GM18499 (cell line): ENCODE measurements around the gene C9orf85.
"Not testable (repeated sequence)": the region's sequence is repeated elsewhere in the genome, so short reads cannot be mapped to it uniquely, and the experiment has no call there.

ENCODE experiments used
- ATAC-seq: cut with Tn5 transposase; IDR thresholded peaks from one replicate; pipeline ENCODE4 v1.9.1; 2021; ENCODE audit warnings: moderate number of reproducible peaks; ENCODE audit not compliant: insufficient read depth, unreplicated experiment

C9orf85 gene

DNA sequence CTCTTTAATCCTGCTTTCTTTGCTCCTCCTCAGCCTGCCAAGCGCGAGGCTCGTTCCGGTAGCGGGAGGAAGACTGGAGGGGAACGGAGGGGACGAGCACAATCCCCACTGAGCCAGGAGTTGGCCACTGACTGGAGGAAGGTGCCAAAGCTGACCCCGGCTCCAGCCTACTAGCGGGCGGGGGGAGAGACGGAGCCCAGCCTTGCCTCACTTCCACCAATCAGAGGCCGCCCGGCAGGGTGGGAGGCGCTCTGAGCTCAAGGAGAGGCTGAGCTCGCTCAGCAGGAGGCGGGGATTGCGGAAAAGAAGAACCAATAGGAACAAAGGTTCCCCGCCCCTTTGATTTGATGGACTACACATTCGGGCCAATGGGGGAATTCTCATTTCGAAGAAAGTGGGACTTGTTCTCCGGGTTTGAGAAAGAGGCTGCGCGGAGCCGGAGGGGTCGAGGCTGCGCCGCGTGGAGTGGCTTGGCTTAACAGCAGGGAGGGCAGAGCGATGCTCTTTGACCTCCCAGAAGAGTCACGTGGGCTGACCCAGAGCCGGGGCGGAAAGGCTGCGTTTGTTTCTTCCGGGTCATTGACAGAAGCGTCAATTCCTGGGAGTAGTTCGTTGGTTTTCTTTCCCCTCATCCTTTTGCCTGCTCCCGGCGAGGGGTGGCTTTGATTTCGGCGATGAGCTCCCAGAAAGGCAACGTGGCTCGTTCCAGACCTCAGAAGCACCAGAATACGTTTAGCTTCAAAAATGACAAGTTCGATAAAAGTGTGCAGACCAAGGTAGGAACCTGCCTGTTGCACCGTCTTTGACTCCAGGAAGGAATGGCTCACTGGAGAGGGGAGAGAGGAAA lies at the start of gene C9orf85, which contains the start of gene ABHD17B:
Gene C9orf85 (plus strand): TSS at position 579 of the 847 bp plus-strand sequence. CDS start 96 bp downstream, at position 675.
Gene ABHD17B (minus strand): TSS at position 133 of the 847 bp plus-strand sequence. CDS start 36,113 bp downstream, outside the sequence.
- ATAC-seq = peak; percentile 96

GRCh38 chr9:71863631-71864030 lies 47.8 kb upstream of the C9orf85 start:
- ATAC-seq = no peak

DNA sequence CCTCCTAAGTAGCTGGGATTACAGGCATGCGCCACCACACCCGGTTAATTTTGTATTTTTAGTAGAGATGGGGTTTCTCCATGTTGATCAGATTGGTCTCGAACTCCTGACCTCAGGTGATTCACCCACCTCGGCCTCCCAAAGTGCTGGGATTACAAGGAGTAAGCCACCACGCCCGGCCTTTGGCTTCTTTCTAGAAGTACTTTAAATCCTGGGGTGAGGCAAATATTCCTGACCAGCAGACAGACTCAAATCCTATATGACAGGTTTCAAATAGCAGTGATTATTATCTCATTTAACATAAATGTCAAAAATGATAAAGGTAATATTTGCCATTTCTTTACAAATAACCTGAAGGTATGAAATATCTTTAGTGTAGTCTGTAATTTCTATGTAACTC lies 36.1 kb upstream of the C9orf85 start:
- ATAC-seq = no peak

GRCh38 chr9:71876106-71876505 lies 35.3 kb upstream of the C9orf85 start:
- no peak for ATAC-seq

DNA sequence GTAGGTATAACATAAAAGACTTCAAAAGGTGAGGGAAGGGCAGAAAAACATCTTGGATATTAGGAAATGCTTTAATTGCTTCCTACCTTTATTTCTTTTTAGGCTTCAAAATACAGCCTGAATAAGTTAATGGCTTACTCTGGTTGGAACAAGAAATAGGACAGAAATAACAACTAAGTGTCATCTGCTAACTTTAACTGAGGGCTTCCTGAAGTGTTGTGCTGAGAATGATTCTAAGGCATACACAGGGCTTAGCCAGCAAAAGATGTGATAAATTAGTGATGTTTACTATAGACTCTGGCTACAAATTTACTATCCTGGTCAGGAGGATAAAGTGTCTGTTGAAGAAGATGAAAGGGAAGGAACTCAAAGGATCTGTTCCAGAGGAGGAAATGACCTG lies 34.6 kb upstream of the C9orf85 start:
- ATAC-seq = no peak

DNA sequence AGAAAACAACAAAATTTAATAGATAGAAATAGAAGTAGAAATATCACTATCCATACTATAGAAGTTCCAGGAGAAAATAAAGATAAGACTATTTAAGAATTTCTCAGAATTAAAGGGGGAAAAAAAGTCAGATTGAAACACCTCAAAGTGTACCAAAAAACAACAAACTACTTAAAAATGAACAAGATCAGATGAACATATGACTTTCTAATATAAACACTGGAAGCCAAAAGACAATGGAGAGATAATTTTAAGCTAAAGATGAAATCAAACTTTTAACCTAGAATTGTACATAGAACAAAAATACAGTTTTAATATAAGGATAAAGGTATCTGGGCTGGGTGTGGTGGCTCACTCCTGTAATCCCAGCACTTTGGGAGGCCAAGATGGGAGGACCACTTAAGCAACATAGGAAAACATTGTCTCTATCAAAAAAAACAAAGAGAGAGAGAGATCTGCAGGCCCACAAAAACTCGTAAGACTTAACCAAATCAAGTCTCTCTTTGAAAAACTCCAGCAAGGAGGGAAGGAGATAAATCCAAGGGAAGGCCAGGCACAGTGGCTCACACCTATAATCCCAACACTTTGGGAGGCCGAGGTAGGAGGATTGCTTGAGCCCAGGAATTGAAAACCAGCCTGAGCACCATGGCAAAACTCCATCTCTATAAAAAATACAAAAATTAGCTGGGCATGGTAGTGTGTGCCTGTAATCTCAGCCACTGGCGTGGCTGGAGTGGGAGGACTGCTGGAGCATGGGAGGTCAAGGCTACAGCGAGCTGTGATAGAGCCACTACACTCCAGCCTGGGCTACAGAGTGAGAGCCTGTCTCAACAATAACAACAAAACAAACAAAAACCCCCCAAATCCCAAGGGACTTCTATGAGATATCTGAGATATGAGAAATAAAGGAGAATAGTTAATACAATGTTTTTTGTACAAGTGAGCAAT lies 32.8 kb upstream of the C9orf85 start:
- no peak for ATAC-seq

DNA sequence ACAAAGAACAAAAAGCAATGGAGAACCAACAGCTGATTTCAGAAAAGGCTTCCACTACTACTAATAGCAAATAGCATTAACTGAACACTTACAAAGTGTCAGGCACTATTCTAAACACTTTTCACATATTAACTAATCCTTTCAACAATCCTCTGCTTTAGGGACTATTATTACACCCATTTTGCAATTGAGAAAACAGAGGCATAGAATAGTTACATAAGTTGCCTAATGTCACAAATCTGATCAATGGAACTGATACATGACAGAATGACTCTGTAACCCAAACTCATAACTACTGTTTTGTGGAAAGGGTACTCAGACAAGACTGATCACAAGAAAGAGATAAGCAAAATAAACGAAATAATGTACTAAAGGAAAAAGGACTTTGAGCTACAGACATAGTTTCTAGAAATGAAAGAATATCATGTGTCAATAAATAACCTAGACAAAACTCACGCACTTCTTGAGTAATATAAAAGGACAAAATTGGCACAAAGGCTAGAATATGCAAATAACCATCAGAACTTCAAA lies 31.7 kb upstream of the C9orf85 start:
- no peak for ATAC-seq

DNA sequence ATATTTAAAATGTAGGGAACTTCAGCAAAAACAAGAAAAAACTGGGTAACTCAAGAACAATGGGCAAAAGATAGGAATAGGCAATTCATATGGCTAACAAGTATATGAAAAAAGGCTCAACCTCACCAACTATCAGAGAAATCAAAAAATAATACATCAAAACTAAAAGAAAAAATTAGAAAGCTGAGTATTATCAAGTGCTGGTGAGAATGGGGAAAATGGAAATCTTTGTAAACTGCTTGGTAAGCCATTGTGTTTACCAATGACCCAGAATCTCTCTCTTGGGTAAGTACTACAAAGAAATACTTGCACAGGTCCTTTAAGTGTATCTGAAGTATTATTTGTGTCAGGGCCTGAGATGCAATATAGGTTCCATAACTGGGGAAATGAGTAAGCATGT lies 27.4 kb upstream of the C9orf85 start:
- ATAC-seq = no peak

- no peak for ATAC-seq
These were observed 26.0 kb upstream of the C9orf85 start for GRCh38 chr9:71885467-71885866.

DNA sequence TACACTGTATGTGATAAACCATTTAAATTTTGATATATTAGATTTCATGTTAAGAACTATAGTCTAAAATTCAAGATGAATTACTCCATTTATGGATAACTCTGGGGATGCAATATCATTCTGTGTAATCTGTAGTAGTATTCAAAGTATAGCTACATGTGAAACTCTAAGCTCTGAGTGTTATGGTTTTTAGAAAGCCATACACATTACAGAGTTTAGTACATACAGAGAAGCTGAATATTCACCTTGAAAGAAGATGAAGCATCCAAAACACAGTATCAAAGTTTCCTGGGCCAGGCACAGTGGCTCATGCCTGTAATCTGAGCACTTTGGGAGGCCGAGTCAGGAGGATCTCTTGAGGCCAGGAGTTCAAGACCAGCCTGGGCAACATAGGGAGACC lies 25.4 kb upstream of the C9orf85 start:
- ATAC-seq = no peak

GRCh38 chr9:71886541-71886940 lies 24.9 kb upstream of the C9orf85 start:
- no peak for ATAC-seq

DNA sequence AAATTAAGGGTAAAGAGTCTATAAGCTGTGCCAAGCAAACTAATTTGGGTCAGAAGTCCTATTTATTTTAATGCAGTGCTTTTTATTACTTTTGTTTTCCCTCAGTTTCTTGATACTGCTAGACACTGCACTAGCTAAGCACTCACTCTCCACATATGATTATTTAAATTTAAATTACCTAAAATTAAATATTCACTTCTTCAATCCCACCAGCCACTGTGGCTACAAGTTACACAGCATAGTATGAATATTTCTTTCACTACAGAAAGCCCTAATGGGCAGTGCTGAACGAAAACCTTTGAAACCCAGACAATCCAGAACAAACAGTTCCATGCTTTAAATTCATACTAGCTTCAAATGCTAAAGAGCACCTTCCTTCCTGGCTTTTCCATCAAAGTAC lies 24.1 kb upstream of the C9orf85 start:
- no peak for ATAC-seq

DNA sequence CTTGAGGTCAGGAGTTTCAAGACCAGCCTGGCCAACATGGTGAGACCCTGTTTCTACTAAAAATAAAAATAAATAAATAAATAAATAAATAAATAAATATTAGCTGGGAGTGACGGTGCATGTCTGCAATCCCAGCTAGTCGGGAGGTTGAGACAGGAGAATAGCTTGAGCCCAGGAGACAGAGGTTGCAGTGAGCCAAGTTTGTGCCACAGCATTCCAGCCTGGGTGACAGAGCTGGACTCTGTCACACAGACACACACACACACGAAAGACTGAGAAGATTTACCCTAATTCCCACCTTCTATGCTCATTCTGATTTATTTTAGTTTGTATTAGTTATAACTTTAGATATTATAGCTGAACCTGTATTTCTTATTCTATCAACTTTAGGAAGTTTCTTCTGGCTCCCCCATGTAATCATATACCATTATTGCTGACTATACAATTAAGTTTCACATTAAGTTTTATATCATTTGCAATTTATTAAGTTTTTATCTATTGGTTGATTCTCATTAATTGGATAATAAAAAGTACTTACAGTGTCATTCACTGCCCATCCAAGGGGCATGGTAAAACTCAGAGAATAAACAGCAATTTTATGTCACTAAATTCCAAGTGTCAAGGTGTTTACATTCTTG lies 21.3 kb upstream of the C9orf85 start:
- ATAC-seq = no peak

DNA sequence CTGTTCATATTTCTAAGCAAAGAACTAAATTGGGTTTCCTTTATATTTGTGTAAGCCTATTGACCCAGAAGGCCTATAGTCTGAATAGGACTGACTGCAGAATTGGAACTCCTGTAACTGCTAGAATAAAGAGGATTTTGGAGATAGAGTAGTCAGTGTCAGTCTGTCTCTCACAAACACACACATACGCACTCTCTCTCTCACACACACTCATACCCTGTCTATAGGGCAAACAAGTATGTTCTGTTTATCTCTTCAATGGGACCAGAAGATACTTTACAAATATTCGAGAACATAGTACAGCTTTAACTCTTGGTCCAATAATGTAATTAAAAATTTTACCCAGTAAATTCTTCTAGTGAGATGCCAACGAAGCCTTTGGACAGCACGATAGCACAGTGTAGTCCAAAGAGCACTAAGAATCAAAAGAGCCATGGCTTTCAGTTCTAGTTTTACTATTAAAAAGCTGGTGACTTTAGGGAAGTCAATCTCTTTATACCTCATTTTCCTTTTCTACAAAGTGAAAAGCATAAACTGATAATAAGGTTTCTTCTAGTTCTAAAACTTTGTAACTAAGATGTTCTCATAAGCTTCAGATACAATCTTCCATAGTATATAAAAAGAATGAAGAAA lies 19.8 kb upstream of the C9orf85 start:
- no peak for ATAC-seq

DNA sequence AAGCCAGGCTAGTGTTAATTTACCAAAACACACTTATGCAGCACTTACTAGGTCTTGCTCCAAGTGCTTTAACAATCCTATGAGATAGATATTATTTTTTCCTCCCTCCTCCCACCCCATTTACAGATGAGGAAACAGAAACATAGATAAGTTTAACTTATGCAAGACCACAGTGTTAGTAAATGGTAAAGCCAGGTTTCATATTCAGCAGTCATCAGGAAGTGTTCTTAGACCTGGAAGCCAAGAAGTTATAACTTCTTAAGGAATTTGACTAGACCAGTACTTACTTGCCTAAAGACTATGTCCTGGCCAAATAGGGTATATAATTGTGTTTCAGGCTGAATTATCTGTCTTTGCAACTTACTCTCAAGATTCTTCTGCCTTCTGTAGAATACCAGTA lies 16.3 kb upstream of the C9orf85 start:
- no peak for ATAC-seq

- no peak for ATAC-seq
These were observed 15.5 kb upstream of the C9orf85 start for GRCh38 chr9:71895955-71896354.

- ATAC-seq = no peak
These were observed 14.7 kb upstream of the C9orf85 start for GRCh38 chr9:71896761-71897160.

GRCh38 chr9:71897577-71897976 lies 13.9 kb upstream of the C9orf85 start:
- ATAC-seq = peak; percentile 72

GRCh38 chr9:71898756-71899155 lies 12.7 kb upstream of the C9orf85 start:
- ATAC-seq = not testable (repeated sequence)
